Testis (tissue), 2 donors: ENCODE data around the gene LSP1.

ENCODE experiments used
- POLR2A ChIP-seq: fragments of 450-650 bp; IDR thresholded peaks from one replicate; pipeline ENCODE4 v1.6.1; 2017; ENCODE audit warnings: antibody characterized with exemption, mild to moderate bottlenecking, moderate library complexity
- TF ChIP-seq, protein P1 (sequence below), 3 experiments: fragments of 450-650 bp in 2 of 3; fragments of 200-600 bp in 1 of 3; sonication (generic) in 1 of 3; IDR thresholded peaks; one replicate each; pipeline ENCODE4 v1.5.1; 2016 to 2019; ENCODE audit warnings: antibody characterized with exemption in 3 of 3, mild to moderate bottlenecking in 2 of 3, moderate library complexity in 1 of 3

DNA sequence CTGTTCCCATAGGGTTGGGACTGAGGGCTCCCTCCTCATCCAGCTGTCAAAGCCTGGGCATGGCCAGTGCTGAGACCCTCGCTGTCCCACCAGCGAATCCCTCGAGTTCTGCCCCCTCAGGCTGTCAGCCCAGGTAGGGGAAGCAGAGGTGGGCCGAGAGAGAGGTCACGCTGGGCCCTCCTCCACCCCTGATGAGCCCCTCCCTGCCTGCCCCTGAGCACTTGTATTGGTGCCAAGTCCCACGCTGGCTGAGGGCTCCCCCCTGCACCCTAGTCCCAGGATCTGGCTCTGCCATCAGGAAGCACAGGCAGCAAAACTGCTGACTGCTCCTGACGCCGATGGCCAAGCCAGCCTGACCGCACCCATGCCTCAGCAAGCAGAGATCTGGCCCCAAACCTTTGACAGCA lies 35.5 kb downstream of the LSP1 start:
- TF ChIP-seq, protein P1, sequence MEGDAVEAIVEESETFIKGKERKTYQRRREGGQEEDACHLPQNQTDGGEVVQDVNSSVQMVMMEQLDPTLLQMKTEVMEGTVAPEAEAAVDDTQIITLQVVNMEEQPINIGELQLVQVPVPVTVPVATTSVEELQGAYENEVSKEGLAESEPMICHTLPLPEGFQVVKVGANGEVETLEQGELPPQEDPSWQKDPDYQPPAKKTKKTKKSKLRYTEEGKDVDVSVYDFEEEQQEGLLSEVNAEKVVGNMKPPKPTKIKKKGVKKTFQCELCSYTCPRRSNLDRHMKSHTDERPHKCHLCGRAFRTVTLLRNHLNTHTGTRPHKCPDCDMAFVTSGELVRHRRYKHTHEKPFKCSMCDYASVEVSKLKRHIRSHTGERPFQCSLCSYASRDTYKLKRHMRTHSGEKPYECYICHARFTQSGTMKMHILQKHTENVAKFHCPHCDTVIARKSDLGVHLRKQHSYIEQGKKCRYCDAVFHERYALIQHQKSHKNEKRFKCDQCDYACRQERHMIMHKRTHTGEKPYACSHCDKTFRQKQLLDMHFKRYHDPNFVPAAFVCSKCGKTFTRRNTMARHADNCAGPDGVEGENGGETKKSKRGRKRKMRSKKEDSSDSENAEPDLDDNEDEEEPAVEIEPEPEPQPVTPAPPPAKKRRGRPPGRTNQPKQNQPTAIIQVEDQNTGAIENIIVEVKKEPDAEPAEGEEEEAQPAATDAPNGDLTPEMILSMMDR (IDR thresholded peaks at IDR 0.05): no peak
- TF ChIP-seq POLR2A: no peak
